Kidney (tissue), 22 donors: ENCODE data around the gene IFNA7. TPM values are rescaled to one million over a fixed set of nuclear protein-coding genes. Genes with fewer than 3 reads are reported as not detected.
"Not testable (repeated sequence)": the region's sequence is repeated elsewhere in the genome, so short reads cannot be mapped to it uniquely, and the experiment has no call there.

Experiments
- DNase-seq, 5 donors: peaks; one replicate each; pipeline ENCODE4 v3.0.0-alpha.2; 2013 to 2020
- FAIRE-seq: peaks from 2 replicates; lab custom pipeline; 2012; peaks lifted over from hg19 to GRCh38; lab: Jason Lieb, UNC
- H3K27ac ChIP-seq, 2 donors: one replicate each; pipeline ENCODE4 v1.7.0; 2013; ENCODE audit warnings: low read depth in 2 of 2, low read length in 2 of 2, inconsistent platforms in 1 of 2
- H3K27me3 ChIP-seq: one replicate; pipeline ENCODE4 v1.7.1; 2013; ENCODE audit warnings: low read length, inconsistent platforms; ENCODE audit not compliant: control insufficient read depth, insufficient read depth
- H3K36me3 ChIP-seq, 3 donors: one replicate each; pipeline versions ENCODE4 v1.7.0 to v1.7.1; 2013; ENCODE audit warnings: low read length in 3 of 3, control low read depth in 1 of 3, inconsistent platforms in 1 of 3; ENCODE audit not compliant: insufficient read depth in 3 of 3, control insufficient read depth in 2 of 3
- H3K4me1 ChIP-seq, 3 donors: one replicate each; pipeline versions ENCODE4 v1.7.0 to v1.7.1; 2013; ENCODE audit warnings: low read length in 3 of 3, inconsistent platforms in 1 of 3, low read depth in 1 of 3; ENCODE audit not compliant: control insufficient read depth in 2 of 3, insufficient read depth in 2 of 3
- H3K4me3 ChIP-seq, 3 donors: one replicate each; pipeline versions ENCODE4 v1.7.0 to v1.8.1; 2013; ENCODE audit warnings: low read length in 3 of 3, control low read depth in 1 of 3, inconsistent platforms in 1 of 3
- H3K9ac ChIP-seq, 3 donors: one replicate each; pipeline versions ENCODE4 v1.7.0 to v1.7.1; 2013; ENCODE audit warnings: low read length in 3 of 3, control low read depth in 1 of 3, inconsistent platforms in 1 of 3
- H3K9me3 ChIP-seq, 3 donors: one replicate each; pipeline versions ENCODE4 v1.7.0 to v1.7.1; 2013; ENCODE audit warnings: low read length in 3 of 3, control low read depth in 1 of 3, inconsistent platforms in 1 of 3; ENCODE audit not compliant: control insufficient read depth in 2 of 3, insufficient read depth in 1 of 3
- intact Hi-C: fragments of 100-400 bp; cut with DNase I; formaldehyde crosslinking; loops from one replicate; pipeline ENCODE4 v1.11.1; 2022
- long read RNA-seq, 10 donors: library from polyadenylated mRNA in 1 of 10; unstranded in 1 of 10; transcript quantifications; one replicate each; pipeline ENCODE4 v2.0.0 and lab custom pipeline, GENCODE V29; 2021 to 2026
- polyA plus RNA-seq: library from polyadenylated mRNA; stranded (reverse); fragments of 350-450 nt; fragmentation: Illumina TruSeq; extraction: RNeasy Lipid Tissue Mini Kit (QIAGEN cat#74804); gene quantifications from one replicate; pipeline ENCODE4 v1.2.3, GENCODE V29; 2014; ENCODE audit warnings: low read depth, low replicate concordance; ENCODE audit not compliant: insufficient read depth
- total RNA-seq: library from RNA; stranded (reverse); fragmentation: NEBNext Ultra II Directional; extraction: Animal tissue kit (Norgen Biotek cat#: 25700); gene quantifications from one replicate; pipeline ENCODE4 v1.2.1, GENCODE V29; 2021
- TF ChIP-seq, protein P1 (sequence below): IDR thresholded peaks from 3 replicates; pipeline ENCODE4 v1.5.1; 2012; ENCODE audit warnings: mild to moderate bottlenecking, moderate library complexity, borderline replicate concordance; ENCODE audit not compliant: insufficient read depth; ENCODE audit errors: extremely low read depth
- donor health status: control.
- donor health status: control.
- donor health status: control.
- donor health status: control.
- donor health status: control.
- donor health status: DM: yes; HTN: yes; CAD: no.
- donor health status: Normal renal cell carcinoma (clear cell type).

Gene IFNA7
- total RNA-seq (not detected), polyA plus RNA-seq (not detected)
- long read RNA-seq, donor 1 = 0 reads
- long read RNA-seq, donor 2 = 0 reads
- long read RNA-seq, donor 3 = 0 reads
- long read RNA-seq, donor 4 = 0 reads
- long read RNA-seq, donor 5 = 0 reads
- long read RNA-seq, donor 6 = 0 reads
- long read RNA-seq, donor 7 = 0 reads
- long read RNA-seq, donor 8 = 0 reads
- long read RNA-seq, donor 9 = 0 reads
- long read RNA-seq, donor 10 = 0 reads

DNA sequence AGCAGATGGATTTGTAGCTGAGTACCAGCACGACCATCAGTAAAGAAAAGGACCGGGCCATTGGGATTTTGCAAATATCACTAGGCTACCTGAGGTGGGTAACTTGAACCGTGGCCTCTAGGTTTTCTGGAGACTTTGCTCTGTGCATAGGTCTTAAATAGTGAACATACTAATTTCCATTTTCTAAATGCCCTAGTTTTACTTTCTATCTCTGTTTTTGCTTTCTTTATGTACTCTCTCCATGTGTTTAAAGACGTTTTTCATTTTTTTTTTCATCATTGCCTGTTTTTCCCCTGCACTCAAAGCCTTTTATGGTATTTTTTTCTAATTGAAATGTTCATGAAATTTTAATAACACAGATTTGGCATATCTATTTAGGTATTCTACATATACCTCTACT lies at the start of gene IFNA7:
Gene IFNA7 (minus strand): TSS at position 101 of the 400 bp plus-strand sequence. CDS start 40 bp downstream, at position 61.
- H3K36me3 ChIP-seq, FAIRE-seq, H3K9ac ChIP-seq, H3K4me3 ChIP-seq, intact Hi-C loops, H3K9me3 ChIP-seq, H3K27ac ChIP-seq, H3K4me1 ChIP-seq, DNase-seq, H3K27me3 ChIP-seq: not testable (repeated sequence)

DNA sequence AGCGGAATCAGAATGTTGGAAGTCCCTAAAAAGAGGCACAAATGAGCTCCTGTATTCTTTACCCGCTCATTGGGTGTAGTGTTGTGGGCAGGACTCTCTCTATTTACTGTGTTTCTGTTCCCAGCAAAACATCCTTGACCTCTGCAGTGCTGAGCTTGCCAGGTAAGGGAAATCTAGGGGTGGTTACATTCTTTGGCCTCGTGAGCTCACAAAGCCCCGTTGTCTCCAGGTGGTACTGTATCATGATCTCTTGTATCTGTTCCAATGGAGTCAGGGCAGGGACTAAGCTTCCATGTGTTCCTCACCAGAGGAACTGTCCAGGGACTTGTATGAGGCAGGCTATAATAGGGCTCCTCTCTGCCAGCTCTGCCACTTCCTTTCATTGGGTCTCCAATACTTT lies 49.6 kb upstream of the IFNA7 start:
- TF ChIP-seq, protein P1, sequence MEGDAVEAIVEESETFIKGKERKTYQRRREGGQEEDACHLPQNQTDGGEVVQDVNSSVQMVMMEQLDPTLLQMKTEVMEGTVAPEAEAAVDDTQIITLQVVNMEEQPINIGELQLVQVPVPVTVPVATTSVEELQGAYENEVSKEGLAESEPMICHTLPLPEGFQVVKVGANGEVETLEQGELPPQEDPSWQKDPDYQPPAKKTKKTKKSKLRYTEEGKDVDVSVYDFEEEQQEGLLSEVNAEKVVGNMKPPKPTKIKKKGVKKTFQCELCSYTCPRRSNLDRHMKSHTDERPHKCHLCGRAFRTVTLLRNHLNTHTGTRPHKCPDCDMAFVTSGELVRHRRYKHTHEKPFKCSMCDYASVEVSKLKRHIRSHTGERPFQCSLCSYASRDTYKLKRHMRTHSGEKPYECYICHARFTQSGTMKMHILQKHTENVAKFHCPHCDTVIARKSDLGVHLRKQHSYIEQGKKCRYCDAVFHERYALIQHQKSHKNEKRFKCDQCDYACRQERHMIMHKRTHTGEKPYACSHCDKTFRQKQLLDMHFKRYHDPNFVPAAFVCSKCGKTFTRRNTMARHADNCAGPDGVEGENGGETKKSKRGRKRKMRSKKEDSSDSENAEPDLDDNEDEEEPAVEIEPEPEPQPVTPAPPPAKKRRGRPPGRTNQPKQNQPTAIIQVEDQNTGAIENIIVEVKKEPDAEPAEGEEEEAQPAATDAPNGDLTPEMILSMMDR = no peak
- FAIRE-seq (no peak), DNase-seq (no peak)
- intact Hi-C loops = no loop called here
- no peaks in the 10 kb centered on the region for H3K27me3 ChIP-seq
- peaks cover 0 to 4% (median 0%) of the 10 kb centered on the region in 3 donors for H3K4me1 ChIP-seq
- no peaks in the 10 kb centered on the region for H3K9me3 ChIP-seq
- H3K9ac ChIP-seq = no peak overlapping the region
- no peaks in the 10 kb centered on the region for H3K36me3 ChIP-seq
- H3K4me3 ChIP-seq = no peak overlapping the region
- H3K27ac ChIP-seq = no peak overlapping the region

DNA sequence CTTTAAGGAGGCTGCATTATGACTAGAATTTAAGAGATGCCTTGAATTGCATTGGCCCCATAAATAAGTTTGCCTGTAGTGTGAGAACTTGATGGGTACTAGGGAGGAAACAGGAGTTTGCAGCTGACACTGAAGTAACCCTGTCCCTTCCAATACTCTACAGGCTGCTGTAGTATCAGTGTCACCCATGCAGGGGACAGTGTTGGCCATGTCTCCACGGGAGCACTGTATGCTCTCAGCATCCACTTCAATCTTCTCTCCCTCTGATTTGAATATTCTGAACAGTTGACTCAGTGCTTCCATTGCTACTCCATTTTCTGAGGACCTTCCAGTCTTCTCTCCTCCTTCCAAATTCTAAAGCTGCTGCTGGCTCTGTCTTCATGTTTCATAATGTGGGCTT lies 49.2 kb upstream of the IFNA7 start:
- H3K9ac ChIP-seq = no peak overlapping the region
- H3K36me3 ChIP-seq = no peaks in the 10 kb centered on the region
- no peaks in the 10 kb centered on the region for H3K9me3 ChIP-seq
- DNase-seq (no peak), FAIRE-seq (no peak)
- H3K4me1 ChIP-seq = peaks cover 0 to 4% (median 0%) of the 10 kb centered on the region in 3 donors
- no peak overlapping the region for H3K4me3 ChIP-seq
- H3K27ac ChIP-seq = no peak overlapping the region
- TF ChIP-seq, protein P1 = no peak
- intact Hi-C loops = no loop called here
- H3K27me3 ChIP-seq = no peaks in the 10 kb centered on the region

DNA sequence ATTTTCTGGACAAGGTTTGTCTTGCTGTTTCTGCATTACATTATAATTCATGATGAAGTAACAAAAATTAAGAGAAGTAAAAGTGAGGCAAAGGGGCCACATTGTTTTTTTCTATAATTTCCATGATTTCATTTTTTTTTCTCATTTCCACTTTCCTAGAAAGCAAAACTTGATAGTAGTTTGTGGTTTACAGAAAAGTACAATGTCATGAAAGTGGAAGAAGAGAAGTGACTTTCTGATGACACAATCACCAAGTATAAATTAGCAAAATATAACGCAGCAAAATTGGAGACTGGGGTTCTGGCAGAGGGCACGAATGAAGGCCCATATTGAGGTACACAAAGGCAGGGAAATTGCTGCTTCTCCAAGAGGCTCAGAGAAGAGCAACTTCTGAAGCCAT lies 42.8 kb upstream of the IFNA7 start:
- intact Hi-C loops = no loop called here
- H3K9me3 ChIP-seq = no peaks in the 10 kb centered on the region
- H3K9ac ChIP-seq = no peak overlapping the region
- H3K36me3 ChIP-seq = no peaks in the 10 kb centered on the region
- no peaks in the 10 kb centered on the region for H3K27me3 ChIP-seq
- DNase-seq (no peak), FAIRE-seq (no peak)
- no peaks in the 10 kb centered on the region for H3K4me1 ChIP-seq
- TF ChIP-seq, protein P1 = no peak
- no peak overlapping the region for H3K27ac ChIP-seq
- H3K4me3 ChIP-seq = no peak overlapping the region
